Activated CD4-positive, alpha-beta T cell treated with anti-CD3 and anti-CD28 coated beads, Interleukin-2, amount 50 U/mL, for 24 hours (primary cell): ENCODE data around the gene SELENOP.
"Not testable (repeated sequence)": the region's sequence is repeated elsewhere in the genome, so short reads cannot be mapped to it uniquely, and the experiment has no call there.

ENCODE experiments used
- DNase-seq, 2 donors: peaks; one replicate each; pipeline ENCODE4 v3.0.0-alpha.2; 2020; ENCODE audit warnings: low read depth in 1 of 2, low spot score in 1 of 2

Gene SELENOP, protein sequence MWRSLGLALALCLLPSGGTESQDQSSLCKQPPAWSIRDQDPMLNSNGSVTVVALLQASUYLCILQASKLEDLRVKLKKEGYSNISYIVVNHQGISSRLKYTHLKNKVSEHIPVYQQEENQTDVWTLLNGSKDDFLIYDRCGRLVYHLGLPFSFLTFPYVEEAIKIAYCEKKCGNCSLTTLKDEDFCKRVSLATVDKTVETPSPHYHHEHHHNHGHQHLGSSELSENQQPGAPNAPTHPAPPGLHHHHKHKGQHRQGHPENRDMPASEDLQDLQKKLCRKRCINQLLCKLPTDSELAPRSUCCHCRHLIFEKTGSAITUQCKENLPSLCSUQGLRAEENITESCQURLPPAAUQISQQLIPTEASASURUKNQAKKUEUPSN

DNA sequence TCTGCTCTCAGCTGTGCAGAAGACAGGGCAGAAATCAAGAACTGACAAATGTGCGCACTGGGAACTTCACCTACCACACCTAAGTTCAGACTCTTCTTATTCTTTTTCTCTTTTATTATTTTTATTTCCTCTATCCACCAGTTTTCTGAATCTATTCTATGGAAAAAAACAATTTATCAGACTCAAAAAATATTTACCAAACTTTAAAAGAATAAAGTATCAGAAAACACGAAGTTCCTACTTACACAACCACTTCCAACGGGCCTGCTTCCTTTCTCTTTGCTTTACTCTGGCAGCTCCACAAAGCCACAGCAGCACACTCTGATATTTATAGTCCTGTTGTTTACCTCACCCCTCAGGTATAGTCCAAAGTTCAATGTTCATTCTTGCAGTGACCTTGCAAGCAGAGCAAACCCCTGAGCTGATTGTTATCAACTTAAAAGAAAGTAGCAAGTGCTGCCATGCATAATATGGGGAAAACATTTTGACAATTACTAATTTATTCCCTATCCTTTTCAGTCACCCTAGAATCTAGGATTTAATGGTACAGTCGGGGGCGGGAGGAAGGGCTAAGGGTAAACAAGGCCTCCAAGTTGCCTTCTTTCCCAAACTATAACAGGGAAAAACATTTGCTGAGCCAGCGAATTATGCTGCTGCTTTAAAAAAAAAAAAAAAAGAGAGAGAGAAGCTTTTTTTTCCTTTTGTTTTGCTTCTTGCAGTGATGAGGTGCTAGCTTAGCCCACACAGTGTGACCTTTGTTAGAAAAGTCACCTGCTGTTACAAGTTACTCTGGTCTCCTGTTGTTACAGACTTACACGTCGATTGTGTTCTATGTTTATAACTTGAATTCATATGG, at the start of gene SELENOP:
SELENOP (minus strand) TSS at position 302 of the 856 bp plus-strand sequence. CDS start 3,539 bp downstream, outside the sequence.
- DNase-seq = no peak

DNA sequence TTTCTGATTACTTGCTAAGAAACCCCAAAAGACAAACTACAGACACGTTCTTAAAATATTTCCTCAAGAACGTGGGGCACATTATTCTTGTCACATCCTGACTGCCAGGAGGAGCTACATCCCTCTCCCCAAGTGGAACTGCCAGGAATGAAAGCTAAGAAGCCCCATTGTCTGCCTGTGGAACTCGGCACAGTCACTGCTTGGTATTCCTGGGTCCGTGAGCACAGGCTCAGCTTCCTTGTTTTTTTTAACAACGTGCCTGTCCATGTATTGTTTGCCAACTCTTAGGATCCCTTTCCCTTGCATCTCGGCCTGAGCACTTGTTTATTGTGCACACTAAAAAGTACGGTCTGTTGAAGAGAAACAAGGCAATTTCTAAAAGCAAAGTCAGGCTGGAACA, 47.0 kb upstream of the SELENOP start:
- no peak for DNase-seq

DNA sequence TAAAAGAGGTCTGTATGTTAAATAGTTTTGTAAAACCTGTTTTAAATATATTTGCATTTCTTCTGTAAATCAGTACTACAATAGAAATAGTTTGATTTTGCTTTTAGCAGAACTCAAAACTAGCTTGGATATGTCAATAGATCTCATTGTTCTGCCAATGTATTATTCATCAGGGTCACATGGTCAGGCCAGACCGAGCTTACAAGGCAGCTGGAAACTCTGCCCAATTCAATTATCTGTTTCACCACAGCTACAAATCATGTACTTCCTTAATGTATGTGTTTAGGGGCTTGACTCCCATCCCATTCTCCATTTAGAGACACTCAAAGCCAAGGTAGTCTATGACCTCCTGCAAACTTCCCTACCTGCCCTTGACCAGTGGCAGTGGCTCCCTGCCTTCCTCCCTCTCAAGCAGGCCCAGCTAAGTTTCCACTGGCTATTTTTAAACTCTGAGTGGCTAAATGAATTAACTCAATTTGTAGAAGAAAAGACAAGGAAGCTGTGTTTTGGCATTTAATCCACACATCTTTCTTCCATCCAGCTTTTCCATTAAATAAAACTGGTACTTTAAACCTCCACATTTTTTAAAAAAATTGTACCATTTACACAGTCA, 46.4 kb upstream of the SELENOP start:
- DNase-seq = no peak

DNA sequence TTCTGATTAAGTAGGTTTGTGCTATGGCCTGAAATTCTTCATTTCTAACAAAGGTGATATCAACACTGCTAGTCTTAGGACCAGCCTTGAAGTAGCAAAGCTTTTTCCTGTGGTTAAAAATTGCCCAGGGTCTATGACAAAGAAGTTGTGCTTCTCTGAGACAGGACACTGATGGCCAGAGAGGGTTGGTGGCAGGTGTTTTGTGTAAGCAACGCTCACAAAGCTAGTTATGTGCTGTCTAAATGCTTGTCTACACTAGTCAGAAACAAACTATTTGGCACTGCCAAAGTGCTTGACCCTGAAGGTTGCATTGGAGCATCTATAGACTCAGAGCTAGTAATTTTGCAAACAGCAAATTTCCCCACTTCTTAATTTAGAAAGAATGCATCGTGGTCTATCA, 44.1 kb upstream of the SELENOP start:
- DNase-seq = no peak

DNA sequence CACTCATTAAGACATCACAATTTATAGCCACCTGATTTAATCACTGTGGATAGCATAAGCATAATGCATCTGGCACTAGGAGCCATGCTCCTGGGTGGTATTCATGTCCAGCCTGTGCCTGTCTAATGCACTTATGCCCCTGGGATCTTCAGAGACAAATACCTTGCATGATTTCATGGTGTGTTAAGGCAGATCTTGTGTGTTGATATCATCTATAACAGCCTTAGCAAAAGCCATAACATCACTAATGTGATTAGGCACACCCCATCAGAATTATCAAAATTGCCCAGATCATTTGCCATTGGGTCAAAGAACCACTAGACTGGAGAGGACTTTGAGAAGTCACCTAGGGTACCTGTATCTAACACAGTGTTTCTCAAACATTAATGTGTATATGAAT, 43.7 kb upstream of the SELENOP start:
- DNase-seq = no peak

DNA sequence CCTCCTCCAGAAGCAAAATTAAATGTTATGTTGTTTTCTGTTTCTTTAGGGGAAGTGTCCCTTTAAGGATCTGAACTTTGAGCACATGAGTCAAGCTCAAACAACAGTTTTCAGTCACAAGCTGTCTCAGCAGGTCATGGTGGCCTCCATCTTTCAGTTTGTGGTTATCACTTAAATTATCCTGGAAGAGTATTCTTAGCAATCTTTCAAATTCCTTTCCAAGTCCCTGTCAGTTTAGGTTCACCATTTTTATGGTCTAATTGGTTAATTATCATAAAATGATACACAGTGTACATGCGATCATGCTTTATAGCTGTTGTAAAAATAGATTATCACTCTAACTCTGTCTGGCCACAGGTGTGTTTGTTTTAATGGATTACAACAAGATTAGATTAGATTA, 43.1 kb upstream of the SELENOP start:
- DNase-seq = no peak

DNA sequence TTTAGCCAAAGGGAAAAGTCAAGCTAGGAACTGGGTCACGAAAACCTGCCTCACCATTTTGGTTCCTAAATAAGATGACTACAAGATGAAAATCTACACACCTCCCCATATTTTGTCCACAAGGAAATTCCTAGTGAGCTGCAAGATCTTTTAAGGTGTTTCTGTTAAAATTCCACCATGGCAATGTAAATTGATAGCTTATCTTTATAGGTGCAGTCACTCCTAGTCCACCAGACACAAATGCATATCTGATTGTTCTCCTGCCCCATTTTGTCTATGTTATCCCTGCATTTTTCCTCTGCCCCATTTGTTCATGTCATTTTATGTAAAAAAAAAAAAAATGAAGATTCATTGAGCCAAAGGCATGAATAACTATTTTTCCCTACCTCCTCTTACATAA, 41.1 kb upstream of the SELENOP start:
- no peak for DNase-seq

DNA sequence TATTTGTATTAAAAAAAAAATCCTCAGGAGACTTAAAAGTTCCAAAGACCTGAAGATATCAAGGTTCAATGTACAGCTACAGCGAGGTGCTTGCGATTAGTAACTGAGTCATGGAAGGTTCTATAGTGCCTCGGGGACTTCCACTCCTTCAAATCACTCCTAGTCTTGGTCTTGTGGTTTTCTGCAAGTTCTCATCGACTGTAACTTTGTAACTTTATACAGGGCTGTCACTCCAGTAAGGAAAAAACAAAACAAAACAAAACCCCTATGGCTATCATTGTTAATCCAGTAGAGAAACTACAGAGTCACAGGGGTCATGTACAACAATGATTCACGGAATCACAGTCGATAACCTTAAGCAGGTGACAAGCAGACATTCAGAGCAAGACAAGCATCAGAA, 39.8 kb upstream of the SELENOP start:
- DNase-seq = no peak

DNA sequence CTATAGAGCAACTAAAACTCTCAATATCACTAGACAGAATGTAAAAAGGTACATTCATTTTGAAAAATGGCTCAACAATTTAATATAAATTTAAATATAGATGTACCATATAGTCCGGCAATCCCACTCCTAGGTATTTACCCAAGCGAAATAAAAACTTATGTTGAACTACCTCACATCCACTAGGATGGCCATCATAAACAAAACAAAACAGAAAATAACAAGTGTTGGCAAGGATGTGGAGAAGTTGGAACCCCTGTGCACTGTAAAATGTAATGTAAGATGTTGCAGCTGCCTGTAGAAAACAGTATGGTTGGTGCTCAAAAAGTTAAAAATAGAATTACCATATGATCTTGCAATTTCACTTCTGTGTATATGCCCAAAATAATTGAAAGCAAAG, 36.9 kb upstream of the SELENOP start:
- DNase-seq = no peak

DNA sequence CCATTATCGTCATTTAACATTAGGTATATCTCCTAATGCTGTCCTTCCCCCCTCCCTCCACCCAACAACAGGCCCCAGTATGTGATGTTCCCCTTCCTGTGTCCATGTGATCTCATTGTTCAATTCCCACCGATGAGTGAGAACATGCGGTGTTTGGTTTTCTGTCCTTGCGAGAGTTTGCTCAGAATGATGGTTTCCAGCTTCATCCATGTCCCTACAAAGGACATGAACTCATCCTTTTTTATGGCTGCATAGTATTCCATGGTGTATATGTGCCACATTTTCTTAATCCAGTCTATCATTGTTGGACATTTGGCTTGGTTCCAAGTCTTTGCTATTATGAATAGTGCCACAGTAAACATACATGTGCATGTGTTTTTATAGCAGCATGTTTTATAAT, 32.7 kb upstream of the SELENOP start:
- not testable (repeated sequence) for DNase-seq

DNA sequence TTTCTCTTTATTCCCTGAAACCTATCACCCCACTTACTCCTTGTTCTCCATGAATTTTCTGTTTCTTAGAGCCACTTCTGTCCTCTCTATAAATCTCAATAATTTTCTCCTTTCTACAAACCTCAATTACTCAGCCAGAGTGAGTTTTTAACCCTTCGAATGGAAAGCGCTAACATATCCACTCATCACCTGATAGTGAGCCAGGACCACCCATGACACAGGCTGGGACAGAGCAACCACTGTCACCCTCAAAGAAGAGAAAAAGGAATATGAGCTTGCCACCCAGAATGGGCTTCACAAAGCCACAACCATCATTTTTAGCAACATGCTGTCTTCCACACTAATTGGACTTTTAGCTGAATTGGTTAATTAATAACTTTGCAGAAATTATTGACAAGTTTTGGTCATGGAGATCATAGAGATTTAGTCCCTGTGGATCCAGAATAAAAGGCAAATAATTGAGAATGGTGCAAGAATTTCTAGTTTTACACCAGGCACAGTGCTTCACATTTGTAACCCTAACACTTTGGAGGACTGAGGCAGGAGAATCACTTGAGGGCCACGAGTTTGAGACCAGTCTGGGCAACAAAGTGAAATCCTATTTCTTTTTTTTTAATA, 32.1 kb upstream of the SELENOP start:
- DNase-seq = no peak

DNA sequence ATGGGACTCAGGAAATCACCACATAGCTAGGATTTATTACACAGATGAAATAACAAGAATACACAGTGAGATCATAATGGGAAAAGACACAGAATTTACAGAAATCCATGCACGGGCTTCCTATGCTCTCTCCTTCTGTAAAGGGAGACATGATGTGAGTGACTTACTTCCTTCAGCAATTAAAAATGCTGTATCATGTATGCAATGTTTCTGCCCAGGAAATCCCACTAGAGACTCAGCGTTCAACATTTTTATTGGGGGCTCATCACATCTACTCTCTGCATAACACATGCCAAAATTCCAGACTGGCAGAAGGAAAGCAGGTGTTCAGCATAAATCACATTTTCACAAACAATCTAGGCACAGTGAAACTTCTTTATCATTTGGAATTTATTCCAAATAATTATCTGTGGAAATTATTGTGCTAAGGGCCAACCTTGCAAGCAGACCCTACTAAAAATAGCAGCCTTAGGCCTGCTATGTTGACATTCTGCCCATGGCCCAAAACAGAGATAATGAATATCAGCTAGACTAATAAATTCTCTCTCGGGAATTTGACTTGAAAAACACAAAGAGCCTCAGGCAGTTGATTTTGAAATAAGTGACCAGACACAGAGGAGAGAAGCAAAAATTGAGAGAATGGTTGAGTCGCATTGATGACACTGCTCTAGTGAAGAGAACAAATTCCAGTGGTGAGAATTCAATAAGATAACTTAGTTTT, 31.4 kb upstream of the SELENOP start:
- DNase-seq = no peak

DNA sequence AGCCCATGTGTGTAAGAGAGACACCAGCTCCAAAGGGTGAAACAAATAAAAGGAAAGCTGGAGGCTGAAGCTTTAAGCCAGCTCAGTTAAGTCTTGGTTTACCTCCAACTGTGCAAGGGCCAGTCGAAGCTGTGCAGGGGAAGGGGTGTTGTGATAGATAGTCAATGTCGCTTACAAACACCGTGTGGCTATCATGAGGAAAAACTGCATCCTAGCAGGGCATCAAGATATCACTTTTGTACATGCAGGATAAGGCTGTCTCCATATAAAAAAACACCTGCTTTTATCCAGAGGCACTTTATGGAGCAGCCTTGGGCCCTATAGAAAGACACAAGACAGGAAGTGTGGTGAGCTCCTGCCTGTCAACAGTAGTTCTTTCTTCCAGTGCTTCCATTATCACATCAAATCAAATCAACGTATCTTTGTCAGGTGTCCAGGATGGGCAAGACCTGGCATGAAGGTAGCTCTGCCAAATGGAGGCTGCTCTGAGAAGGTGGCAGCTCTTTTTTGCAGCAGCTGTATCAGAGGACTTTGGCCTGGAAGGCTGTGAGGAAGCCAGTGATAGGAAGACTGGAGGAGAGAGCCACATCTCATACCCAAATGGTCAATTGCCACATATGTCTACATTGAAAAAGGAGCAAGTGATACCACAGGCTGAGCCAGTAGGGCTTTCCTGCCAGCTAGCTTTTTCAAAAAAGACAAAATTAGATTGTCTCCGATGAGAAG, 29.3 kb upstream of the SELENOP start:
- DNase-seq = no peak

DNA sequence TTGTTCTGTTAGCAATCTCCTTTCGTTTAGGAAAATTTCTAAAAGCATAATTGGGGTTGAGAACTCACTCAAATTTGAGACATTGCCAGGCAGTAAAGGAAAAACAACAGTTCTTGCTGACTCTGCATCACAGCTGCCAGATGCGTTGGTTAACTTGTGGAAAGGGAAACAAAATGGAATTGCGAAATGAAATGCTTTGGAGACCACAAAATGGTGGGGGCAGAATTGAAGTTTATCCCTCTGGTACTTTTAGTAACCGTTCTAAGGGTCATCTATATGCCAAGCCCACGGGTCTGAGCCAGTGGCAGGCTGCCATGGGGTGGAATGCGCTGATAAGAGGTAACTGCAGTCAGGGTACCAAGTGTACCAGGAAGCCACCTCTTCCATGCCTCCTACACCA, 28.6 kb upstream of the SELENOP start:
- DNase-seq = no peak

DNA sequence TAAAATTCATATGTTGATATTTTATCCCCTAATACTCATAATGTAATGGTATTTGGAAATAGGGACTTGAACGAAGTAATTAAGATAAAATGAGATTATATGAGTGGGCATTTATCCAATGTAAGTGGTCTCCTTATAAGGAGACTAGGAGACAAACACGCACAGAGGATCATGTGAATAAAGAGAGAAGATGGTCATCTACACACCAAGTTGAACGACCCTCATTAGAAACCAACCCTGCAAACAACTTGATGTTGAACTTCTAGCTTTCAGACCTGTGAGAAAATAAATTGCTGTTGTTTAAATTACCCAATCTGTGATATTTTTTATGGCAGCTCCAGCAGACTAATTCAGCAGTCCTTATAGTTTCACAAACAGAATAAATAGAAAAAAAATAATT, 27.5 kb upstream of the SELENOP start:
- DNase-seq = no peak

DNA sequence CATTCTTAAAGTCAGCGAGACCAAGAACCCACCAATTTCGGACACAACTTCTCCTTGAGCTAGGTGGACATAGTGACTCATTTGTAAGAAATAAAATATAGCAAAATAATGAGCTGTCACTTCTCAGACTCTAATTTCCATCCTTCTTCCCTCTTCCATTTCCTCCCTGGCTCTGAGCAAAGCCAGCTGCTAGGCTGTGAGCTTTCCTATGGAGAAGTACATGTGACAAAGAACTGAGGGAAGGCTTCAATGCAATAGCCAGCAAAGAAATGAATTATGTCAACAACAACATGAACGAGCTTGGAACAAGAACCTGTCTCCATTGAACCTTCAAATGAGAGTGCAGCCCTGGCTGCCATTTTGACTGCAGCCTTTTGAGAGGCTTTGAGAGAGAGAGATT, 25.9 kb upstream of the SELENOP start:
- DNase-seq = no peak

DNA sequence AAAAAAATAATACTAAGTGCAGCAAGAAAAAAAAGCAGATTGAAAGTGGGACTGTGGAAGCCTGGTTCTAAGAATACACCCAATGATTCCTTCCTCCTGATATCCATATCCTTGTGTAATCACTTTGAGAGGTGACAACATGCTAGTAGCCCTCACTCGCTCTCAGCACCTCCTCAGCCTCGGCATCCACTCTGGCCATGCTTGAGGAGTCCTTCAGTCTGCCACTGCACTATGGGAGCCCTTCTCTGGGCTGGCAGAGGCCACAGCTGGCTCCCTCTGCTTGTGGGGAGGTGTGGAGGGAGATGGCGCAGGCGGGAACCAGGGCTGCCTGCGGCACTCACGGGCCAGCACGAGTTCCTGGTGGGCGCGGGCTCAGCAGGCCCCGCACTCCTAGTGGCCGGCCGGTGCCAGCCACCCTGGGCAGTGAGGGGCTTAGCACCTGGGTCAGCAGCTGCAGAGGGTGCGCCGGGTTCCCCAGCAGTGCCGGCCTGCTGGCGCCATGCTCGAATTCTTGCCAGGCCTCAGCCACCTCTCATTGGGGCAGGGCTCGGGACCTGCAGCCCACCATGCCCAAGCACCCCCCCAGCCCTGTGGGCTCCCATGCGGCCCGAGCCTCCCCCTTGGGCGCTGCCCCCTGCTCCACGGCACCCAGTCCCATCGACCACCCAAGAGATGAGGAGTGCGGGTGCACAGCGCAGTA, 24.5 kb upstream of the SELENOP start:
- DNase-seq = no peak

DNA sequence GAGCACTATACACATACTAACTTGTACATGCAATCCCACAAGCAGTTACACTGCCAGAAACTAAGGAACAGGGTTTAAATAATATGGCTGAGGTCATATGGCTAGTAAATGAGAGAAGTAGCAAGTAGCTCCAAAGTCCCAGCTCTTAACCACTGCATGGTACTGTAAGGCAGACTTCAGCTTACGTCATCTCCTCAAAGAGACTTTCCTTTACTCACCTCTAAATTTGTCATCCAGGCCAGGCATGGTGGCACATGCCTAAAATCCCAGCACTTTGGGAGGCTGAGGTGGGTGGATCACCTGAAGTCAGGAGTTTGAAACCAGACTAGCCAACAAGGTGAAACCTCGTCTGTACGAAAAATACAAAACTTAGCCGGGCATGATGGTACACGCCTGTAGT, 20.4 kb upstream of the SELENOP start:
- DNase-seq = no peak

DNA sequence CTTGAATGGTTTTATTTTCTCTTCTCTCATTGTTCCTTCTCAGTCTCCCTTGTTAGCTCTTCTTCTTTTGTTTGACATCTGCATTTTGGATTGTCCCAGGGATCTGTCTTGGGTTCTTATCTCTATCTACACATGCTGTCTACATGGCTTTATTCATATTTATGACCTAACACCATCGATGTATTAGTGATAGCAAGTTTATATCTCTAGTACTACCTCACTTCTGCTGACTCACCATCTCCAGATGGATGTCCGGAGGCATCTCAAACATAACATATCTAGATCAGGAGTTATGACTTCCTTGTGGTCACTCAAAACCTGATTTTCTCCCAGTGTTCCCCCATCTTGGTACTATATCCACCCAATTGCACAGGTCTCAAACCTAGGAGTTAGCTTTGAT, 19.2 kb upstream of the SELENOP start:
- DNase-seq = no peak

DNA sequence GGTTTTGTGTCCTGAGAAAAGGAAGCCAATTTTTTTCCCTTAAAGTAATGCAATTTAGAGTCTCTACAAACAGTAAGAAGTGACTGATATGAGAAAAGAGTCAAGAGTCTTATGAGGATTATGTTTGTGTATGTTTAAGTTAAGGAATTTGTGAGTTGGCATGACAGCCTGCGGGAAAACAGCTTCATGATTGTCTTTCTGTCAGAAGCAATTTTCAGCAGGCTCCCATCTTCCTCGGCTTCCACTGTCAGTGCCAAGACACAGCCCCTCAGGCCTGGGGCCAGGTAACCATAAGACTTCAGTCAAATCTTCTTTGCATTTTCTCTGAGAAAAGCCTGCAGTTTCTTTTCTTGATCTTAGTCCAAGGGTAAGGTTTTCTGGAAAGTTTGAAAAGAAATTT, 17.0 kb upstream of the SELENOP start:
- no peak for DNase-seq
